ENCODE data around the gene SRSF10.
A peak's percentile ranks its signal among the peaks of the same experiment; 100 is the strongest.

The SRSF10 gene

DNA sequence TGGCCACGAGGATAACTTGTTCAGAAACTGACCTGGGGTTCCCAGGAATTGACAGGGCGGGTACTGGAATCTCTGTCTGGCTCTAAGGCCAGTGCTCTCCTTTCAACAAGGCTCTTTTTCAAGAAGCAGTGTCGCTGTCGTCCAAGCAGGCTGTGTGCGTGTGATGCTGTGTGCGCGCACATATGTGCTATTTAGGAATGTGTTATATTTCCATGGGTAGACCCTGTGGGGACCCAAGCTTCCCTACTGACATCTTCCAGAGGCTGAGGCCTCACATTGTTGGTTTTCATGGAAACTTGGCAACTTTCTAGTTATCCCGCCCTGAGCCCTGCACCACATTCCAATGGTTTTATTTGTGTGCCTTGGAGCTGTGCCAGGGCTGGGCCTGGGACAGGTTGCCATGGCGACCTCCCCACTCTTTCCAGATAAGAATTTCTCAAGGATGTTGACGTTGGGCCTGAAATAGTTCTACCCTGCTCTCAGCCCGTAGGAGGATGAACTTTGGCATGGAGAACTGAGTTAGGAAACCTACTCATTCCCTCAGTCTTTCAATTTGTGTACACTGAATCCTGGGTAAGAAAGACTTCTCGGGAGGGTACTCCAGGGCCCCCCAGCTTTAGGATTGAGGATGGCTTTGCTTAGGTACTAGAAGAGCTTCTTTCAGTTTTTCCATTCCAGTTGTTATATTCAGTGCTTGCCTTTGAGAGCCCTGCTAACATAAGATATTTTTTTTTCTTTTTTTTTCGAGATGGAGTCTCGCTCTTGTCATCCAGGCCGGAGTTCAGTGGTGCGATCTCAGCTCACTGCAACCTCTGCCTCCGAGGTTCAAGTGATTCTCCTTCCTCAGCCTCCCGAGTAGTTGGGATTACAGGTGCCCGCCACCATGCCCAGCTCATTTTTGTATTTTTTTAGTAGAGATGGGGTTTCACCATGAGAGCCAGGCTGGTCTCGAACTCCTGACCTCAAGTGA, 38.8 kb upstream of the SRSF10 start (continued):
- TF ChIP-seq, protein P1, sequence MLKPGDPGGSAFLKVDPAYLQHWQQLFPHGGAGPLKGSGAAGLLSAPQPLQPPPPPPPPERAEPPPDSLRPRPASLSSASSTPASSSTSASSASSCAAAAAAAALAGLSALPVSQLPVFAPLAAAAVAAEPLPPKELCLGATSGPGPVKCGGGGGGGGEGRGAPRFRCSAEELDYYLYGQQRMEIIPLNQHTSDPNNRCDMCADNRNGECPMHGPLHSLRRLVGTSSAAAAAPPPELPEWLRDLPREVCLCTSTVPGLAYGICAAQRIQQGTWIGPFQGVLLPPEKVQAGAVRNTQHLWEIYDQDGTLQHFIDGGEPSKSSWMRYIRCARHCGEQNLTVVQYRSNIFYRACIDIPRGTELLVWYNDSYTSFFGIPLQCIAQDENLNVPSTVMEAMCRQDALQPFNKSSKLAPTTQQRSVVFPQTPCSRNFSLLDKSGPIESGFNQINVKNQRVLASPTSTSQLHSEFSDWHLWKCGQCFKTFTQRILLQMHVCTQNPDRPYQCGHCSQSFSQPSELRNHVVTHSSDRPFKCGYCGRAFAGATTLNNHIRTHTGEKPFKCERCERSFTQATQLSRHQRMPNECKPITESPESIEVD (tag by site-specific recombination; IDR thresholded peaks at IDR 0.05): peak; percentile 89
- TF ChIP-seq PATZ1 (tag by site-specific recombination; IDR thresholded peaks at IDR 0.05) (peak; percentile 64), ZNF184 (tag by site-specific recombination; IDR thresholded peaks at IDR 0.05) (peak; percentile 78; the same call in 1 of the 2 replicates), ZNF324 (tag by site-specific recombination; IDR thresholded peaks at IDR 0.05) (0 out of 2 replicates have a peak, but pooled peaks have one; percentile 38), ZNF362 (tag by site-specific recombination; IDR thresholded peaks at IDR 0.05) (peak; percentile 70; the same call in 1 of the 2 replicates), ZNF692 (tag by site-specific recombination; IDR thresholded peaks at IDR 0.05) (peak; percentile 70), ZNF223 (tag by site-specific recombination; IDR thresholded peaks at IDR 0.05) (peak; percentile 83), ZNF624 (tag by site-specific recombination; IDR thresholded peaks at IDR 0.05) (no peak), ZNF580 (tag by site-specific recombination; IDR thresholded peaks at IDR 0.05) (0 out of 2 replicates have a peak, but pooled peaks have one; percentile 39), ZBTB48 (tag by site-specific recombination; IDR thresholded peaks at IDR 0.05) (peak; percentile 61), INSM2 (tag by site-specific recombination; IDR thresholded peaks at IDR 0.05) (peak; percentile 94), ZNF76 (tag by site-specific recombination; IDR thresholded peaks at IDR 0.05; ENCODE audit: borderline replicate concordance, low read depth) (peak; percentile 41; the same call in 1 of the 2 replicates), KLF10 (tag by site-specific recombination; IDR thresholded peaks at IDR 0.05) (peak; percentile 61), KLF1 (tag by site-specific recombination; IDR thresholded peaks at IDR 0.05) (0 out of 2 replicates have a peak, but pooled peaks have one; percentile 29), ZBTB6 (tag by site-specific recombination; IDR thresholded peaks at IDR 0.05) (0 out of 2 replicates have a peak, but pooled peaks have one; percentile 35), ZNF768 (tag by site-specific recombination; IDR thresholded peaks at IDR 0.05) (no peak), ZBTB20 (tag by site-specific recombination; IDR thresholded peaks at IDR 0.05) (peak; percentile 58), EGR2 (tag by site-specific recombination; IDR thresholded peaks at IDR 0.05; ENCODE audit: low read depth) (peak; percentile 83), GLI4 (tag by site-specific recombination; IDR thresholded peaks at IDR 0.05) (peak; percentile 9; the same call in 1 of the 2 replicates)
- TF ChIP-seq, protein P2, sequence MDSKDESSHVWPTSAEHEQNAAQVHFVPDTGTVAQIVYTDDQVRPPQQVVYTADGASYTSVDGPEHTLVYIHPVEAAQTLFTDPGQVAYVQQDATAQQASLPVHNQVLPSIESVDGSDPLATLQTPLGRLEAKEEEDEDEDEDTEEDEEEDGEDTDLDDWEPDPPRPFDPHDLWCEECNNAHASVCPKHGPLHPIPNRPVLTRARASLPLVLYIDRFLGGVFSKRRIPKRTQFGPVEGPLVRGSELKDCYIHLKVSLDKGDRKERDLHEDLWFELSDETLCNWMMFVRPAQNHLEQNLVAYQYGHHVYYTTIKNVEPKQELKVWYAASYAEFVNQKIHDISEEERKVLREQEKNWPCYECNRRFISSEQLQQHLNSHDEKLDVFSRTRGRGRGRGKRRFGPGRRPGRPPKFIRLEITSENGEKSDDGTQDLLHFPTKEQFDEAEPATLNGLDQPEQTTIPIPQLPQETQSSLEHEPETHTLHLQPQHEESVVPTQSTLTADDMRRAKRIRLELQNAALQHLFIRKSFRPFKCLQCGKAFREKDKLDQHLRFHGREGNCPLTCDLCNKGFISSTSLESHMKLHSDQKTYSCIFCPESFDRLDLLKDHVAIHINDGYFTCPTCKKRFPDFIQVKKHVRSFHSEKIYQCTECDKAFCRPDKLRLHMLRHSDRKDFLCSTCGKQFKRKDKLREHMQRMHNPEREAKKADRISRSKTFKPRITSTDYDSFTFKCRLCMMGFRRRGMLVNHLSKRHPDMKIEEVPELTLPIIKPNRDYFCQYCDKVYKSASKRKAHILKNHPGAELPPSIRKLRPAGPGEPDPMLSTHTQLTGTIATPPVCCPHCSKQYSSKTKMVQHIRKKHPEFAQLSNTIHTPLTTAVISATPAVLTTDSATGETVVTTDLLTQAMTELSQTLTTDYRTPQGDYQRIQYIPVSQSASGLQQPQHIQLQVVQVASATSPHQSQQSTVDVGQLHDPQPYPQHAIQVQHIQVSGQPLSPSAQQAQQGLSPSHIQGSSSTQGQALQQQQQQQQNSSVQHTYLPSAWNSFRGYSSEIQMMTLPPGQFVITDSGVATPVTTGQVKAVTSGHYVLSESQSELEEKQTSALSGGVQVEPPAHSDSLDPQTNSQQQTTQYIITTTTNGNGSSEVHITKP (tag by site-specific recombination; IDR thresholded peaks at IDR 0.05): peak; percentile 61
- TF ChIP-seq, protein P3, sequence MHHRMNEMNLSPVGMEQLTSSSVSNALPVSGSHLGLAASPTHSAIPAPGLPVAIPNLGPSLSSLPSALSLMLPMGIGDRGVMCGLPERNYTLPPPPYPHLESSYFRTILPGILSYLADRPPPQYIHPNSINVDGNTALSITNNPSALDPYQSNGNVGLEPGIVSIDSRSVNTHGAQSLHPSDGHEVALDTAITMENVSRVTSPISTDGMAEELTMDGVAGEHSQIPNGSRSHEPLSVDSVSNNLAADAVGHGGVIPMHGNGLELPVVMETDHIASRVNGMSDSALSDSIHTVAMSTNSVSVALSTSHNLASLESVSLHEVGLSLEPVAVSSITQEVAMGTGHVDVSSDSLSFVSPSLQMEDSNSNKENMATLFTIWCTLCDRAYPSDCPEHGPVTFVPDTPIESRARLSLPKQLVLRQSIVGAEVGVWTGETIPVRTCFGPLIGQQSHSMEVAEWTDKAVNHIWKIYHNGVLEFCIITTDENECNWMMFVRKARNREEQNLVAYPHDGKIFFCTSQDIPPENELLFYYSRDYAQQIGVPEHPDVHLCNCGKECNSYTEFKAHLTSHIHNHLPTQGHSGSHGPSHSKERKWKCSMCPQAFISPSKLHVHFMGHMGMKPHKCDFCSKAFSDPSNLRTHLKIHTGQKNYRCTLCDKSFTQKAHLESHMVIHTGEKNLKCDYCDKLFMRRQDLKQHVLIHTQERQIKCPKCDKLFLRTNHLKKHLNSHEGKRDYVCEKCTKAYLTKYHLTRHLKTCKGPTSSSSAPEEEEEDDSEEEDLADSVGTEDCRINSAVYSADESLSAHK (tag by site-specific recombination; IDR thresholded peaks at IDR 0.05): peak; percentile 76
